Activated CD4-positive, CD25-positive, alpha-beta regulatory T cell (primary cell): ENCODE data around the gene CELA3A.
A peak's percentile ranks its signal among the peaks of the same experiment; 100 is the strongest.
"Not testable (repeated sequence)": the region's sequence is repeated elsewhere in the genome, so short reads cannot be mapped to it uniquely, and the experiment has no call there.

Source experiments
- DNase-seq, 4 experiments: peaks; one replicate each; lab custom pipeline; 2025; lab: John Stamatoyannopoulos, UW

CELA3A gene

DNA sequence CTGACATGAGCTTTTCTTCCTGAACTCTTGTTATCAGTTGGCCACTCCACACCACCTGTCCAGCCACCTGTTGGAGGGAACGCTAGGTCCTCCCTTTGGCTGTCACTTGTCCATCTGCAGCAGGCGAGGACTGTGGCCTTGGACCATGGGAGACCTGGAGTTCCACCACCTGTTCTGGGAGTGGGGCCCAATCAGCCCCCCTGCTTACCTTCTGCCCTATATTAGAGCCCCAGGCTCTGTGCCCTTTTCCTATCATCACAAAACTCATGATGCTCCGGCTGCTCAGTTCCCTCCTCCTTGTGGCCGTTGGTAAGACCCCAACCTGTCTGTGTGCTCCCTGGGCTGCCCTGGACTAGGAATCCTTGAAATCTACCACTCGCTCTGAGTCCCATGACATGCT is at the start of gene CELA3A:
TSS of gene CELA3A (plus strand) at position 249 of the 400 bp plus-strand sequence. CDS start at position 267, 18 bp downstream.
- DNase-seq: no peak

DNA sequence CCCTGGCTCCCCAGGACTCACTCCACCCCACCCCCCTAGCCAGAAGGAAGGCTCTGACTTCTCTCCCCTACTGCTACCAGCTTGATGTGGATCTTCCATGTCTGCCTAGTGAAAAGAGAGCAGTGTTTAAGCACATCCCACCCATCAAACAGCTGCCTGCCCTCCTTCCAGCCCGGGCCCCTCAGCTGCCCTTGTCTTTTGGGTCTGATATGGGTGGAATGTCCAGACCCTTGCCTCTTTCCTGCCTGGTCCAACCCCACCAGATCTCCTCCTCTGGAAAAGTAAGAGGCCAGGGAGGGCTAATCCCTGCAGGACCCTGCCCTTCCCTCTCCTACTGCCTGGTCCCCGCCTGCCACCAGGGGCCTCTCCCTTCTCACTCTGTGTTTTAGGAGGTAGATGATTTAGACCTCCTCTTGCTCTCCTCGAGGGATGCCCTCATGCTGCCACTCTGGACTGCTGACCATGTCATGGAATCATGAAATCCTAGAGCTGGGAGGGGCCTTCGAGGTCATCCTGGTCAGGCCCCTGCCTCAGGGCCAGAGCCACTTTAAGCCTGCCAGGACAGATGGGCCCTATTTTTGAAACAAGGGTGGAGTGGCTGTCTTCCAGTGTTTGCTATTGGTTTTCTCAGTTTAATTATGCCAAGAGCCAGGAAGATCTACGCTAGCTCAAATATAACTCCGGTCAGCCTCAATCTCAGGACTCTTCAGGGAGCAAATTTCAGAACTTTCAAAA is 48.5 kb upstream of the CELA3A start:
- DNase-seq: no peak

- DNase-seq: no peak
Observed at GRCh38 chr1:21955058-21955457, 46.4 kb upstream of the CELA3A start.

DNA sequence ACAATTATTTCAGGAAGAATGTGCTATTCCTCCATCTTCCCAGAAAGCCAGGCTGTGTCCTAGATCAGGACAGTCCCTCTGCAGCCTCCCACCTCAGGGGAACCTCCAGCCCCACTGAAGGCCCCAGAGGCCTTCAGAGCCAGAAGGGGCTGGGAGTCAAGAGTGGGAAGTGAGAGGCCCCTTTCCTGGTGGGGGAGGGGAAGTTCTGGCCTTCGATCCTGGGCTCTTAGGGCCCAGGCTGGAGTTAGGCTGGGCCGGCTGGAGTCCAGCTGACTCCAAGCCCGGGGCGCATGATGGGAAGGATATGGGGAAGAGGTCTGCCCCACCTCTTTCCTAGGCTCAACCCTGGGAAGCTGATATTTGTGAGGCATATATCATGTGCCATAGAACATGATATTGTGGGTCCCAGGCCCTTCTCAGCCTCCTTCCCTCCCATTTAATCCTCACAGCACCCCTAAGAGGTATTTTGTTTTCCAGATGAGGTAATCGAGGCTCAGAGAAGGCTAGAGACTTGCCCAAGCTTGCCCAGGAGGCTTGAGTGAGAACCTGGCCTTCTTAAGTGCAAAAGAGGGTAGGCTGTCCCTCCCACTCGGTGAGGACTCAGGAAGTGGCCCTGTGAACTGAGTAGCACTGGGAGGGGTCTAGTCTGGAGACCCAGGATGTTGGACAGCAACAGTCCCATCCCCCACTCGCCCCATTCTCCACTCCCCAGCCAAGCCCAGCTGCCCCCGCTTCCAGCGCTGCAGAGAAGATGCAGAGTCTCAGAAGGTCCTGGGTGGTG is 45.8 kb upstream of the CELA3A start:
- DNase-seq: no peak

- peak in 3 of 4 experiments; percentile 22 to 33 (median 23) for DNase-seq
Observed at GRCh38 chr1:21956720-21957552, 44.5 kb upstream of the CELA3A start.

DNA sequence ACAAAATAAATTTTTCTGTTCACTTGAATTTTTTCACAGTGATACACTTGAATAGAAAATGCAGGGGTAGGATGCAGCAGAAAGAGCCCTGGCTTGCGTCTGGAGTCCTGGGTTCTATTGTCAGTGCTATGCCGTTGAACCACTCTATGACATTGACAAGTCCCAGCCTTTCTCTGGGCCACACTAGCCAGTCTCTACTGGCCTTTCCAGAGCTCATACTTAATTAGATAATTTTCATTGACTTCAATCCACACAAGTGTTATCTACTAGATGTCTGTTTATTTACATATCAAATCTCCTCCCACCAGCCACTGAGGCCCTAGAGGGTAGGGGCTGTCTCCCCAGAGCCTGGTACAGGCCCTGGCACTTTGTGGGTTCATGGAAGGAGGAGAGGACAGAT is 40.1 kb upstream of the CELA3A start:
- DNase-seq: no peak

GRCh38 chr1:21961799-21962198 is 39.7 kb upstream of the CELA3A start:
- DNase-seq: no peak

DNA sequence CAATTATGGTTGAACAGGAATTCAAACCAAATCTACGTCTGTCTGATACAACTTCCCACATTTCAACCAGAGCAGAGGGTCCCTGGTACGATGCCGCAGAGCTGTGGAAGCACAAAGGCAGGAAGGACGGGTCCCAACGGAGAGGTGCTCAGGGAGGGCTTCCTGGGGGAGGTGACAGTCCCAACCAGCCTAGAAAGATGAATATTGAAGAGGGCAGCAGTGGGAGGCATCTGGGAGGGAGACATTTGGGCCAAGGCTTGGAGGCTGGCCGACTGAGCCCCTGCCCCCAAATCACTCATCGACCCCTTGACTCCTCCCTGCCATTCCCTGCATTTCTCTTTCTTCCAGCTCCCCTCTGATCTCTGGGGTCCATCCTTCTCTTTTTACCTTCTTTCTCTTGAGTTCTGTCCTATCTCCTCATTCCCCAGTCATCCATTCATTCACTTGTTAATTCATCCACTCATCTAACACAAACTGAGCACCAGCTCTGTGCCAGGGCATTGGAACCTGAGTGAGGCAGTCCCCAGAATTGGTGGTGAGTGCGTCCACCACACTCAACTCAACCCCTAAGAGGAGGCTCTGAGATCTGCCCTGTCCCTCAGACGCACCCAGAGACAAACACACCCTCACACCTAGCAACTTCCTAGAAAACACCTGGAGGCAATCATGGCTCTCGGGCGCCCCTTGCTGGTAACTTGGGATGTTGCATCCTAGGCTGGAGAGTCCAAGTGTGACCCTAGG is 37.8 kb upstream of the CELA3A start:
- peak; percentile 56 to 76 (median 70) for DNase-seq

DNA sequence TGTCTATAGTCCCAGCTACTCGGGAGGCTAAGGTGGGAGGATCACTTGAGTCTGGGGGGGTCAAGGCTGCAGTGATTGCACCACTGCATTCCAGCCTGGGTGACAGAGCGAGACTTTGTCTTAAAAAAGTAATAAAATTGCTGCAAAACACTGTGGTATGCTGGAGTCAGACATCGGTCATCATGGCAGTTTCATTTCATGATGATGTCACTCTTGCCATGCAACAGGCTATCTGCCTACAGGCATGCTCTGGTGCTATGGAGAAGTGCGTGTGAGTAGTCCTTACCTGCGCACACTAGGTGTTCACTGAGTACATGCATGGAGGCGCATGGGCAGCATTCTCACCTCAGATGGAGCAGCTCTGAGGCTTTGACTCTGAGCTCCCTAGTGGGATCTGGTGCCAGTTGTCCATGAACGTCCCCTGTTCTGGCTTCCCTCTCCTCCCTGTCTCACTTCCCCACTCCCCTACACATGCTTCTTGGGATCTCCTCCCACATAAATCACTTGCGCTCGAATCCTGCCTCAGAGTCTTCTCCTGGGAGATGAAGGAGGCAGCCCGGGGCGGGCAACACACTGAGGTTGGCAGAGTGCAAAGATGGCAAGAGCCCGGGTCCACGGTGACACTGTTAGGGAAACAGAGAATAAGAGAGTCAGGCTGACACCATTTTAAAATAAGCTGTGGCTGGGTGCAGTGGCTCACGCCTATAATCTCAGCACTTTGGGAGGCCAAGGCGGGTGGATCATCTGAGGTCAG is 35.0 kb upstream of the CELA3A start:
- DNase-seq: no peak

- not testable (repeated sequence) for DNase-seq
Observed at GRCh38 chr1:21967216-21967615, 34.2 kb upstream of the CELA3A start.

- not testable (repeated sequence) for DNase-seq
Observed at GRCh38 chr1:21969066-21969465, 32.4 kb upstream of the CELA3A start.

DNA sequence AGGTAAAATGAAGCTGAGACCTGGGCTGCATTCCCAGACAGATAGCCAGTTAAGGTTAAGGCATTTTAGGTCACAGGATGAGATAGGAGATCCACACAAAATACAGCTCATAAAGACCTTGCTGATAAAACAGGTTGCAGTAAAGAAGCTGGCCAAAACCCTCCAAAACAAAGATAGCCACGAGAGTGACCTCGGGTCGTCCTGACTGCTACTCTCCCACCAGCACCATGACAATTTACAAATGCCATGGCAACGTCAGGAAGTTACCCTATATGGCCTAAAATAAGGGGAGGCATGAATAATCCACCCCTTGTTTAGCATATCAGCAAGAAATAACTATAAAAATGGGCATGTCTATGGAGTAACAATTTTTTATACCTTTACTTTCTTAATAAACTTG is 30.9 kb upstream of the CELA3A start:
- not testable (repeated sequence) for DNase-seq

DNA sequence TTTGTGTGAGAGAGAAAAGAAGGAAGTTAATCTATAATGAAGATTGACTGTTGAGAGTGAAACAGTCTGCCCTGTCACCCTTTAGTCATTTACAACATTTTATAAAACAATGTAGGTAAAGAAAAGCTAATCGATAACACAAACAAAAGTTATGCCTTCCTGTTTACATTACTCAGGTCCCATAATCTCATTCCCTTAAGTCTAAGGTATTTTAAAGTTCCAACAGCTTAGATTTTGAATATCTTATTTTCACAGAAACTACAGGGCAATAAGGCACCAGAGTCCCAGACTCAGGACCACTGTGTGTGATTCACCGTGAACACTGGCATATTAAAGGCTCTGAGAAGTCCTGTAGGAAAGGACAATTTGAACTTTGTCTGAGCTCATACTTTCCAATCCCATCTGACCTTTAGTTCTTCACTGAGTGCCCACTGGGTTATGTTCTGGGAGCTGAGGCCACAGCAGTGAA is 28.4 kb upstream of the CELA3A start:
- DNase-seq: not testable (repeated sequence)

- not testable (repeated sequence) for DNase-seq
Observed at GRCh38 chr1:21973948-21974347, 27.5 kb upstream of the CELA3A start.

- DNase-seq: not testable (repeated sequence)
Observed at GRCh38 chr1:21974699-21975098, 26.8 kb upstream of the CELA3A start.

DNA sequence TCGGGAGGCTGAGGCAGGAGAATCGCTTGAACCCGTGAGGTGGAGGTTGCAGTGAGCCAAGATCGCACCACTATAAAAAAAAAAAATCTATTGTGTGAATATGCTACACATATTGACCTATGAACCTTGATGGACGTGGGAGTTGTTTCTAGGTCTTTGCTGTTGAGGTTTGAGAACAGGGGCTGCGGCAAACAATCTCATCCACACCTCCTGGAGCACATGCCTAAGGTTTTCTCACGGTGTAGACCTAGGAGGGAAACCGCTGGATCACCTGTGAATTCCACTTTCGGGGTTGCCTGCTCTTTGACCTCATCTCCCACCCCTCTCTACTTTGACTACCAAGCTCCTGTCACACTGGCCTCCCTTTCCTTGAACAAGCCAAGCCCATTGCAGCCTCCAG is 26.2 kb upstream of the CELA3A start:
- DNase-seq: not testable (repeated sequence)

GRCh38 chr1:21976703-21977239 is 24.7 kb upstream of the CELA3A start, which contains the start of gene CELA3B:
Gene CELA3B (plus strand): TSS chr1:21977022. CDS start chr1:21977040, 18 bp downstream.
- DNase-seq: not testable (repeated sequence)

GRCh38 chr1:21978209-21978608 is 23.2 kb upstream of the CELA3A start:
- DNase-seq: not testable (repeated sequence)

GRCh38 chr1:21980515-21981220 is 20.8 kb upstream of the CELA3A start:
- DNase-seq: not testable (repeated sequence)

GRCh38 chr1:21981253-21981652 is 20.2 kb upstream of the CELA3A start:
- not testable (repeated sequence) for DNase-seq
